ENCODE measurements around the gene MYCN. TPM values are rescaled to one million over a fixed set of nuclear protein-coding genes. Genes with fewer than 3 reads are reported as not detected.

MYCN gene
- total and polyA plus RNA-seq, 5 donors from 2014 or later, result 0.08 to 2.2 (median 0.09) TPM; not detected in 2

- H3K4me1 Mint-ChIP-seq, result no peaks in the 10 kb centered on the region
- no peak for DNase-seq
- H3K9me3 Mint-ChIP-seq, result peaks cover 0 to 15% (median 5%) of the 10 kb centered on the region in 7 donors
- no peak overlapping the region for H3K4me3 Mint-ChIP-seq
- ATAC-seq (ENCODE audit: low read depth in 2 of 2), result no peak
- H3K36me3 ChIP-seq (ENCODE audit: control insufficient read depth, insufficient read depth, low read length), result no peaks in the 10 kb centered on the region
- H3K27me3 Mint-ChIP-seq, result peaks cover 6% of the 10 kb centered on the region
- no peak overlapping the region for H3K4me3 ChIP-seq (ENCODE audit: low read depth, low read length)
- H3K27ac ChIP-seq (ENCODE audit: insufficient read depth, low read length, poor library complexity, severe bottlenecking), result no peak overlapping the region
- H3K9me3 ChIP-seq (ENCODE audit: control insufficient read depth in 2 of 2, low read length in 2 of 2), result no peaks in the 10 kb centered on the region
- H3K36me3 Mint-ChIP-seq, result no peaks in the 10 kb centered on the region
- no peaks in the 10 kb centered on the region for H3K27me3 ChIP-seq (ENCODE audit: control insufficient read depth, insufficient read depth, low read length)
- no peak overlapping the region for H3K27ac Mint-ChIP-seq
- H3K4me1 ChIP-seq (ENCODE audit: control insufficient read depth, insufficient read depth, low read length, poor library complexity, severe bottlenecking), result no peaks in the 10 kb centered on the region
Observed at GRCh38 chr2:15895615-15896469, 44.5 kb upstream of the MYCN start.

GRCh38 chr2:15896859-15897258 is 43.5 kb upstream of the MYCN start:
- Histone ChIP-seq H3K4me3 (ENCODE audit: low read depth, low read length) (no peak overlapping the region), H3K27ac (ENCODE audit: insufficient read depth, low read length, poor library complexity, severe bottlenecking) (no peak overlapping the region), H3K4me1 (ENCODE audit: control insufficient read depth, insufficient read depth, low read length, poor library complexity, severe bottlenecking) (no peaks in the 10 kb centered on the region), H3K36me3 (ENCODE audit: control insufficient read depth, insufficient read depth, low read length) (no peaks in the 10 kb centered on the region), H3K27me3 (ENCODE audit: control insufficient read depth, insufficient read depth, low read length) (no peaks in the 10 kb centered on the region), H3K9me3 (ENCODE audit: control insufficient read depth in 2 of 2, low read length in 2 of 2) (no peaks in the 10 kb centered on the region)
- Mint-ChIP-seq H3K4me1 (no peaks in the 10 kb centered on the region), H3K36me3 (no peaks in the 10 kb centered on the region), H3K4me3 (no peak overlapping the region), H3K9me3 (peaks cover 0 to 15% (median 5%) of the 10 kb centered on the region in 7 donors), H3K27ac (no peak overlapping the region), H3K27me3 (peaks cover 6% of the 10 kb centered on the region)
- ATAC-seq (ENCODE audit: low read depth in 2 of 2) (no peak), DNase-seq (no peak)

- Mint-ChIP-seq H3K4me1 (no peaks in the 10 kb centered on the region), H3K27ac (no peak overlapping the region), H3K9me3 (peaks cover 0 to 15% (median 5%) of the 10 kb centered on the region in 7 donors), H3K36me3 (no peaks in the 10 kb centered on the region), H3K4me3 (no peak overlapping the region), H3K27me3 (peaks cover 6% of the 10 kb centered on the region)
- no peaks in the 10 kb centered on the region for H3K9me3 ChIP-seq (ENCODE audit: control insufficient read depth in 2 of 2, low read length in 2 of 2)
- ATAC-seq (ENCODE audit: low read depth in 2 of 2) (no peak), DNase-seq (no peak)
- H3K4me1 ChIP-seq (ENCODE audit: control insufficient read depth, insufficient read depth, low read length, poor library complexity, severe bottlenecking), result no peaks in the 10 kb centered on the region
- H3K27ac ChIP-seq (ENCODE audit: insufficient read depth, low read length, poor library complexity, severe bottlenecking), result no peak overlapping the region
- H3K27me3 ChIP-seq (ENCODE audit: control insufficient read depth, insufficient read depth, low read length), result no peaks in the 10 kb centered on the region
- H3K36me3 ChIP-seq (ENCODE audit: control insufficient read depth, insufficient read depth, low read length), result no peaks in the 10 kb centered on the region
- H3K4me3 ChIP-seq (ENCODE audit: low read depth, low read length), result no peak overlapping the region
Observed at GRCh38 chr2:15897431-15898098, 42.8 kb upstream of the MYCN start.

- H3K9me3 Mint-ChIP-seq, result peaks cover 0 to 15% (median 5%) of the 10 kb centered on the region in 7 donors
- no peak overlapping the region for H3K27ac Mint-ChIP-seq
- no peak for ATAC-seq (ENCODE audit: low read depth in 2 of 2)
Observed at GRCh38 chr2:15899327-15899612, 41.1 kb upstream of the MYCN start.

GRCh38 chr2:15899751-15900493 is 40.4 kb upstream of the MYCN start:
- no peak overlapping the region for H3K4me3 ChIP-seq (ENCODE audit: low read depth, low read length)
- H3K4me1 Mint-ChIP-seq, result no peaks in the 10 kb centered on the region
- peaks cover 0 to 15% (median 5%) of the 10 kb centered on the region in 7 donors for H3K9me3 Mint-ChIP-seq
- no peak overlapping the region for H3K4me3 Mint-ChIP-seq
- H3K27me3 Mint-ChIP-seq, result no peaks in the 10 kb centered on the region
- H3K27me3 ChIP-seq (ENCODE audit: control insufficient read depth, insufficient read depth, low read length), result no peaks in the 10 kb centered on the region
- H3K27ac ChIP-seq (ENCODE audit: insufficient read depth, low read length, poor library complexity, severe bottlenecking), result no peak overlapping the region
- DNase-seq (no peak), ATAC-seq (ENCODE audit: low read depth in 2 of 2) (no peak)
- no peaks in the 10 kb centered on the region for H3K36me3 Mint-ChIP-seq
- H3K36me3 ChIP-seq (ENCODE audit: control insufficient read depth, insufficient read depth, low read length), result no peaks in the 10 kb centered on the region
- no peak overlapping the region for H3K27ac Mint-ChIP-seq
- H3K4me1 ChIP-seq (ENCODE audit: control insufficient read depth, insufficient read depth, low read length, poor library complexity, severe bottlenecking), result no peaks in the 10 kb centered on the region
- H3K9me3 ChIP-seq (ENCODE audit: control insufficient read depth in 2 of 2, low read length in 2 of 2), result no peaks in the 10 kb centered on the region

More at GRCh38 chr2:15899327-15899612, 41.1 kb upstream of the MYCN start:
- Mint-ChIP-seq H3K36me3 (no peaks in the 10 kb centered on the region), H3K4me3 (no peak overlapping the region), H3K4me1 (no peaks in the 10 kb centered on the region), H3K27me3 (no peaks in the 10 kb centered on the region)
- no peaks in the 10 kb centered on the region for H3K27me3 ChIP-seq (ENCODE audit: control insufficient read depth, insufficient read depth, low read length)
- no peak overlapping the region for H3K4me3 ChIP-seq (ENCODE audit: low read depth, low read length)
- no peaks in the 10 kb centered on the region for H3K36me3 ChIP-seq (ENCODE audit: control insufficient read depth, insufficient read depth, low read length)
- DNase-seq, result no peak
- no peaks in the 10 kb centered on the region for H3K4me1 ChIP-seq (ENCODE audit: control insufficient read depth, insufficient read depth, low read length, poor library complexity, severe bottlenecking)
- no peaks in the 10 kb centered on the region for H3K9me3 ChIP-seq (ENCODE audit: control insufficient read depth in 2 of 2, low read length in 2 of 2)
- no peak overlapping the region for H3K27ac ChIP-seq (ENCODE audit: insufficient read depth, low read length, poor library complexity, severe bottlenecking)

GRCh38 chr2:15901095-15901807 is 39.1 kb upstream of the MYCN start:
- Mint-ChIP-seq H3K27me3 (peaks cover 7% of the 10 kb centered on the region), H3K36me3 (no peaks in the 10 kb centered on the region), H3K4me3 (no peak overlapping the region), H3K9me3 (peaks cover 0 to 15% (median 5%) of the 10 kb centered on the region in 7 donors), H3K4me1 (no peaks in the 10 kb centered on the region), H3K27ac (no peak overlapping the region)
- Histone ChIP-seq H3K27me3 (ENCODE audit: control insufficient read depth, insufficient read depth, low read length) (no peaks in the 10 kb centered on the region), H3K27ac (ENCODE audit: insufficient read depth, low read length, poor library complexity, severe bottlenecking) (no peak overlapping the region), H3K9me3 (ENCODE audit: control insufficient read depth in 2 of 2, low read length in 2 of 2) (no peaks in the 10 kb centered on the region), H3K4me3 (ENCODE audit: low read depth, low read length) (no peak overlapping the region), H3K4me1 (ENCODE audit: control insufficient read depth, insufficient read depth, low read length, poor library complexity, severe bottlenecking) (no peaks in the 10 kb centered on the region), H3K36me3 (ENCODE audit: control insufficient read depth, insufficient read depth, low read length) (no peaks in the 10 kb centered on the region)
- DNase-seq (no peak), ATAC-seq (ENCODE audit: low read depth in 2 of 2) (no peak)

- Mint-ChIP-seq H3K27me3 (peaks cover 7% of the 10 kb centered on the region), H3K36me3 (no peaks in the 10 kb centered on the region), H3K4me3 (no peak overlapping the region), H3K9me3 (peaks cover 0 to 10% (median 2%) of the 10 kb centered on the region in 7 donors), H3K4me1 (no peaks in the 10 kb centered on the region), H3K27ac (no peak overlapping the region)
- no peak for ATAC-seq (ENCODE audit: low read depth in 2 of 2)
- H3K9me3 ChIP-seq (ENCODE audit: control insufficient read depth in 2 of 2, low read length in 2 of 2), result no peaks in the 10 kb centered on the region
- H3K36me3 ChIP-seq (ENCODE audit: control insufficient read depth, insufficient read depth, low read length), result no peaks in the 10 kb centered on the region
- no peaks in the 10 kb centered on the region for H3K27me3 ChIP-seq (ENCODE audit: control insufficient read depth, insufficient read depth, low read length)
- DNase-seq, result no peak
- H3K27ac ChIP-seq (ENCODE audit: insufficient read depth, low read length, poor library complexity, severe bottlenecking), result no peak overlapping the region
- H3K4me3 ChIP-seq (ENCODE audit: low read depth, low read length), result no peak overlapping the region
- H3K4me1 ChIP-seq (ENCODE audit: control insufficient read depth, insufficient read depth, low read length, poor library complexity, severe bottlenecking), result no peaks in the 10 kb centered on the region
Observed at GRCh38 chr2:15901808-15902130, 38.6 kb upstream of the MYCN start.
